Nephron (organoid): ENCODE measurements around the gene APOBR.

Experiments used
- H3K27ac Mint-ChIP-seq, 3 experiments: 2 replicates each; pipeline ENCODE4 v1.8.0; 2020; ENCODE audit warnings: mixed read lengths in 3 of 3, mild to moderate bottlenecking in 2 of 3, moderate library complexity in 1 of 3
- H3K27me3 Mint-ChIP-seq: 2 replicates; pipeline ENCODE4 v1.8.0; 2021; ENCODE audit warnings: low read depth, mild to moderate bottlenecking, moderate library complexity, mixed read lengths
- H3K36me3 Mint-ChIP-seq: 2 replicates; pipeline ENCODE4 v1.8.0; 2020; ENCODE audit warnings: low read depth, mixed read lengths
- H3K4me1 Mint-ChIP-seq: 2 replicates; pipeline ENCODE4 v1.8.0; 2020; ENCODE audit warnings: mixed read lengths
- H3K4me3 Mint-ChIP-seq, 3 experiments: 2 replicates each; pipeline ENCODE4 v1.8.0; 2020; ENCODE audit warnings: mild to moderate bottlenecking in 3 of 3, mixed read lengths in 3 of 3, moderate library complexity in 2 of 3
- H3K9me3 Mint-ChIP-seq: 2 replicates; pipeline ENCODE4 v1.8.0; 2020; ENCODE audit warnings: mixed read lengths
- CTCF ChIP-seq, 3 experiments: fragments of 200-600 bp; sonication (generic); IDR thresholded peaks; one replicate each; pipeline ENCODE4 v1.5.0; 2021; ENCODE audit warnings: antibody characterized with exemption in 3 of 3; ENCODE audit not compliant: unreplicated experiment in 3 of 3

The APOBR gene

GRCh38 chr16:28537964-28538732, 43.7 kb downstream of the APOBR start:
- TF ChIP-seq CTCF (IDR thresholded peaks at IDR 0.05; ENCODE audit: unreplicated experiment in 3 of 3), result no peak
- Mint-ChIP-seq H3K4me1 (peaks cover 27% of the 10 kb centered on the region), H3K36me3 (no peaks in the 10 kb centered on the region), H3K27ac (peak overlapping the region; percentile 89 to 99 (median 99)), H3K4me3 (peak overlapping the region; percentile 24 to 91 (median 90)), H3K9me3 (peaks cover 2% of the 10 kb centered on the region), H3K27me3 (peaks cover 5% of the 10 kb centered on the region)

GRCh38 chr16:28538733-28539596, 44.5 kb downstream of the APOBR start, which contains the start of gene NUPR1:
Gene NUPR1, minus strand, starts transcription at chr16:28538974. Its CDS starts 67 bp downstream, at chr16:28538907.
- TF ChIP-seq CTCF (IDR thresholded peaks at IDR 0.05; ENCODE audit: unreplicated experiment in 3 of 3), result no peak
- Mint-ChIP-seq H3K36me3 (no peaks in the 10 kb centered on the region), H3K4me1 (peaks cover 27% of the 10 kb centered on the region), H3K27me3 (peaks cover 5% of the 10 kb centered on the region), H3K4me3 (peak within 1 kb of the TSS; percentile 72 to 91 (median 90)), H3K9me3 (peaks cover 2% of the 10 kb centered on the region), H3K27ac (peak within 1 kb of the TSS; percentile 89 to 99 (median 99))

GRCh38 chr16:28540346-28540745, 45.9 kb downstream of the APOBR start:
- H3K4me1 Mint-ChIP-seq, result peaks cover 23% of the 10 kb centered on the region
- H3K9me3 Mint-ChIP-seq, result peaks cover 2% of the 10 kb centered on the region
- H3K36me3 Mint-ChIP-seq, result no peaks in the 10 kb centered on the region
- peak overlapping the region in 2 of 3 experiments; percentile 53 to 67 for H3K27ac Mint-ChIP-seq
- no peak for TF ChIP-seq CTCF (IDR thresholded peaks at IDR 0.05; ENCODE audit: unreplicated experiment in 3 of 3)
- no peaks in the 10 kb centered on the region for H3K27me3 Mint-ChIP-seq
- no peak overlapping the region for H3K4me3 Mint-ChIP-seq

GRCh38 chr16:28542646-28543045, 48.2 kb downstream of the APOBR start:
- Mint-ChIP-seq H3K27me3 (no peaks in the 10 kb centered on the region), H3K4me3 (no peak overlapping the region), H3K9me3 (peaks cover 2% of the 10 kb centered on the region)

GRCh38 chr16:28543072-28543471, 48.6 kb downstream of the APOBR start:
- no peak for TF ChIP-seq CTCF (IDR thresholded peaks at IDR 0.05; ENCODE audit: unreplicated experiment in 3 of 3)
- Mint-ChIP-seq H3K9me3 (peaks cover 2% of the 10 kb centered on the region), H3K4me1 (peaks cover 10% of the 10 kb centered on the region), H3K27ac (peak overlapping the region in 1 of 3 experiments; percentile 41), H3K27me3 (no peaks in the 10 kb centered on the region), H3K36me3 (no peaks in the 10 kb centered on the region), H3K4me3 (no peak overlapping the region)

More at GRCh38 chr16:28542646-28543045, 48.2 kb downstream of the APOBR start:
- no peaks in the 10 kb centered on the region for H3K36me3 Mint-ChIP-seq
- H3K4me1 Mint-ChIP-seq, result peaks cover 14% of the 10 kb centered on the region
- peak overlapping the region; percentile 12 to 49 (median 41) for H3K27ac Mint-ChIP-seq
- TF ChIP-seq CTCF (IDR thresholded peaks at IDR 0.05; ENCODE audit: unreplicated experiment in 3 of 3), result no peak
